Colonic mucosa (tissue), 4 donors: Measurements from ENCODE around the gene MRPS23. TPM values are rescaled to one million over a fixed set of nuclear protein-coding genes. Genes with fewer than 3 reads are reported as not detected.

ENCODE experiments used
- DNase-seq: peaks from one replicate; pipeline ENCODE4 v3.0.0-alpha.2; 2020
- H3K27ac ChIP-seq: fragments of 200-600 bp; one replicate; pipeline ENCODE4 v1.8.0; 2021
- H3K27me3 ChIP-seq: fragments of 200-600 bp; one replicate; pipeline ENCODE4 v1.8.0; 2021
- H3K36me3 ChIP-seq: fragments of 200-600 bp; one replicate; pipeline ENCODE4 v1.8.0; 2021
- H3K4me1 ChIP-seq: fragments of 200-600 bp; one replicate; pipeline ENCODE4 v1.8.0; 2021; ENCODE audit warnings: mild to moderate bottlenecking
- H3K4me3 ChIP-seq: fragments of 200-600 bp; one replicate; pipeline ENCODE4 v1.8.0; 2021
- H3K9ac ChIP-seq, 2 donors: one replicate each; pipeline ENCODE4 v1.7.0; 2013; ENCODE audit warnings: control low read depth in 2 of 2, low read depth in 2 of 2, low read length in 2 of 2
- H3K9me3 ChIP-seq: fragments of 200-600 bp; one replicate; pipeline ENCODE4 v1.8.0; 2021
- intact Hi-C: fragments of 100-400 bp; cut with DNase I; formaldehyde crosslinking; loops from one replicate; pipeline ENCODE4 v1.14.1; 2022
- total RNA-seq, 2 donors: library from RNA; stranded (reverse); fragmentation: NEBNext Ultra II Directional in 1 of 2; extraction: Animal tissue kit (Norgen Biotek cat#: 25700) in 1 of 2; gene quantifications; one replicate each; pipeline ENCODE4 v1.2.1, GENCODE V29; 2021
- TF ChIP-seq, protein P1 (sequence below): fragments of 200-600 bp; IDR thresholded peaks from one replicate; pipeline ENCODE4 v1.8.0; 2022; ENCODE audit warnings: antibody characterized with exemption, mild to moderate bottlenecking
- donor health status: healthy.
- donor health status: DM: no; HTN: no; CAD: no.
- donor health status: DM: no; HTN: no; CAD: no.

MRPS23 gene
- total RNA-seq: 10 to 100 TPM; 19.3 to 43.6 TPM

DNA sequence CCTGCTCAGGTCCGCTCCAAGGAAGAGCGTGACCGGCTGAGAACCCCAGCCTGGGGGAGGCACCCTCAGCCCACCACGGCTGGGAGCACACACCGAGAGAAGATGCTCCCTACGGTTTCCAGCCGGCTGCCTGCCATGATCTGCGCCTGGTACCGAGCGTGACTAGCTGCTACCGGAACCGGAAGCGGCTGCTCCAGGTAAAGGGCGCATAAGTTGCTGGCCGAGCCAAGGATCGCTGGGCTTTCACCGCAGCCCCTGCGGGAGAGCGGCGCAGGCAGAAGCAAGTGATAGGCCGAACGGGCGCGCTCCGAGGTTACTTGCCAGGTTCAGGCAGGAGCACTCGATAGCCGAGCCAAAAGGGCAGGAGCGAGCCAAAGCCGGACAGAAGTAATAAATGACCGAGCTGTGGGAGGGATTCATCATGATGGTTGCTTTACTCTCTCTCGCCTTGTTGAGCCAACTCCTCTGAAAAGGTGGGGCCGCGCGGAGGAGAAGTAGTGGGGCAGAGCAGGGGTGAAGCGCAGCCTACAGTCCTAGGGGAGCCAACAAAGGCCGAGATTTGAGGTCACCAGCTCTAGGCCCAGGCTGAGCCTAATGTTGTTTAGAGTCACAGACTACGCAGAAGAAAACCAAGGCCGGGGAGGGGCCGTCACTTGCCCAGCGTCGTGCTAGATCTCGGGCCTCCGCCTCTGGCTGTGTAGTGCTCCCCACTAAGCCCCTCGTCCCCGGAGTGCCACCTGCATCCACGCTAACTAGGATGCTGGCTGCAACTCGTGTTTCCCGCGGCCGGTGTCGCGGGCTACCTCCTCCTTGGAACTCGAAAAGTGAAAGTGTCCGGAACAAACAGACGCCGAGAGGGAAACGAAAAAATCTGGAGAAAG, at the start of gene MRPS23:
Gene MRPS23 (minus strand): TSS at position 171 of the 881 bp plus-strand sequence. CDS start 34 bp downstream, at position 137.
- H3K36me3 ChIP-seq: no peaks in the 10 kb centered on the region
- no peaks in the 10 kb centered on the region for H3K27me3 ChIP-seq
- H3K9me3 ChIP-seq: no peaks in the 10 kb centered on the region
- intact Hi-C loops: no loop called here
- H3K27ac ChIP-seq: peak within 1 kb of the TSS; percentile 97
- H3K4me1 ChIP-seq: peaks cover 18% of the 10 kb centered on the region
- DNase-seq: peak; percentile 98
- peak within 1 kb of the TSS; percentile 68 to 88 for H3K9ac ChIP-seq
- TF ChIP-seq, protein P1, sequence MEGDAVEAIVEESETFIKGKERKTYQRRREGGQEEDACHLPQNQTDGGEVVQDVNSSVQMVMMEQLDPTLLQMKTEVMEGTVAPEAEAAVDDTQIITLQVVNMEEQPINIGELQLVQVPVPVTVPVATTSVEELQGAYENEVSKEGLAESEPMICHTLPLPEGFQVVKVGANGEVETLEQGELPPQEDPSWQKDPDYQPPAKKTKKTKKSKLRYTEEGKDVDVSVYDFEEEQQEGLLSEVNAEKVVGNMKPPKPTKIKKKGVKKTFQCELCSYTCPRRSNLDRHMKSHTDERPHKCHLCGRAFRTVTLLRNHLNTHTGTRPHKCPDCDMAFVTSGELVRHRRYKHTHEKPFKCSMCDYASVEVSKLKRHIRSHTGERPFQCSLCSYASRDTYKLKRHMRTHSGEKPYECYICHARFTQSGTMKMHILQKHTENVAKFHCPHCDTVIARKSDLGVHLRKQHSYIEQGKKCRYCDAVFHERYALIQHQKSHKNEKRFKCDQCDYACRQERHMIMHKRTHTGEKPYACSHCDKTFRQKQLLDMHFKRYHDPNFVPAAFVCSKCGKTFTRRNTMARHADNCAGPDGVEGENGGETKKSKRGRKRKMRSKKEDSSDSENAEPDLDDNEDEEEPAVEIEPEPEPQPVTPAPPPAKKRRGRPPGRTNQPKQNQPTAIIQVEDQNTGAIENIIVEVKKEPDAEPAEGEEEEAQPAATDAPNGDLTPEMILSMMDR: no peak
- H3K4me3 ChIP-seq: peak within 1 kb of the TSS; percentile 66

DNA sequence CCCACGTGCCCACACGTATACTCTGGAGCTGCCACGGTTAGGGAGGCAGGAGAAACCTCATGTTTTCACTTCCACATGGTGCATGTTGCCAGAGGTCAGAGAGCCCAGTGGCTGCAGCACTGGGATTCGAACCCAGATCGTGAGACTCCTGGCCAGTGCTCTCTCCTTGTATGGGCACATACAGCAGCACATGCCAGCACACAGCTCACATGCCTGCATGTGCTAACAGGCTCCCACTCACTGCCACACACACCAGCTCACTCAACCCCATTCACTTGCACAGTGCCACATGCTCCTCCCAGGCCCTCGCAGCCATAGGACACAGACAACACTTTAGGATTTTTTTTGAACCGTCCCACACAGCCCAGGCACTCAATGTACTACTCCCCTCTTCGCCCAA, 49.5 kb upstream of the MRPS23 start:
- Histone ChIP-seq H3K27ac (peak overlapping the region; percentile 88), H3K9me3 (no peaks in the 10 kb centered on the region), H3K4me1 (peaks cover 43% of the 10 kb centered on the region), H3K36me3 (no peaks in the 10 kb centered on the region), H3K27me3 (no peaks in the 10 kb centered on the region), H3K9ac (peak overlapping the region; percentile 54 to 85), H3K4me3 (no peak overlapping the region)
- DNase-seq: no peak
- TF ChIP-seq, protein P1: no peak
- intact Hi-C loops: no loop called here

DNA sequence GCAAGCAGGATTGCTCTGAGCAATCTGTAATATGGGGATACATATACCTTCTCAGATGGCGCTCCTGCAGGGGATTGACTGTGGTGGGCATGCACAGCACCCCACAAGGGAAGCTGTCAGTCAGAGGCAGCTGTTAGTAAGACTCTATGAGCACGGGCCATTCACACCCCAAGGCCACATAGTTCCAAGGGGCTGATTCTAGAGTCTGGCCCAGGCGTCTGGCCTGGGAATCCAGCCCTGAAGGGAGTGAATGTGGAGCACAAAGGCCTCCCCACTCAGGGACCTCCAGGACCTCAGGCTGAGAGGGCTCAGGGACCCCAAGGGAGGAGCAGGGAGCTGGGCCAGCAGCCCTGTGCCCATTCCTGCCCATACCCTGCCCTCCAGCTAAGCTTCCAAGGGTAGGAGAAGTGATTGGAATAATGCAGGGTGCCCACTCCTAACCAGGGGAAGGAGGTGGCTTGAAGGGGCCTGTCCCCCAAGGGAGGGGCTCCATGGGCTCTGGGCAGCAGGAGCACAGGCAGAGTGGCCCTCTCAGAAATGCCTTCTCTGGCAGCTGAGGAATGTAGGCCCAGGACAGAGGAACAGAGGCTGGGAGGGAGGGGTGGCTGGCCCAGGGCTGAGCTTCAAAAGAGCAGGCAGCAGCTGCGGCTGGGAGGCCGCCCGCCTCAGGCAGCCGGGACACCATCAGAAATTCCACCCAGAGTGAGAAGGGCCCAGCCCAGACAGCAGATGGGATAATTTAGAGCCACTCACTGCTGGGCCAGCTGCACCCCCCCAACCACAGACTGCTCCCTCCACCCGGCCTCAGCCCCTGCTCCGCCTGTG, 48.9 kb upstream of the MRPS23 start:
- Histone ChIP-seq H3K4me3 (no peak overlapping the region), H3K9me3 (no peaks in the 10 kb centered on the region), H3K27me3 (no peaks in the 10 kb centered on the region), H3K4me1 (peaks cover 36% of the 10 kb centered on the region), H3K9ac (peak overlapping the region; percentile 37 to 85), H3K36me3 (no peaks in the 10 kb centered on the region), H3K27ac (peak overlapping the region; percentile 88)
- TF ChIP-seq, protein P1: no peak
- no peak for DNase-seq
- intact Hi-C loops: no loop called here

DNA sequence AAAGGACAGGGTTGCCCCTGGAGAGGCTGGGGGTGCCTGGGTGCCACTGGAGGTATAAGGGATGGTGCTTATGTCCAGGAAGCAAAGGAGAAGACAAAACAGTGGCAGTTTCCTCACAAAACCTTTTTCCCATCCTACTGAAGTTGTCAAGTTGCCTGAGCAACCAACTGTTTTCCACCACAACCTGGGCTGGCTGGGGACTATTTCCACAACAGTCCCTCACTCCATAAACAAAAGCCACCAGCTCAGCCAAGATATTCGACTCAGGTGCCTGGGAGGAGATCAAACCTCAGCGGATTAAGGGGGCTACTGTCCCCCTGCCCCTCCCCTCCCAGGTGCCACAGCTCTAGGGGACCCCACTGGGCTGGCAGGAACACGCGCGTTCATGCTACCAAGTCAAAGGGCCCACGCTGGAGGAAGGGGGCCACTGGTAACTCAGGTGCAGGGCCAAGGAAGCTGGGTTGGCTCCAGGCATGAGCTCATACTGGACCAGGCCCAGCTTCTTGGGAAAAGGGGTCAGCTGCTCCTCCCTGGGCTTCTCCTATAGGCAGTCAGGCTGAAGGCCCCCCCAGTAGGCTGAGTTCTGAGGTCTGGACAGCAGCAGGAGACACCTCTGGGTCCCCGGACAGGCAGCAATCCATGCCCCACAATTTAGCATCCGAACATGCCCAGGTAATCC, 45.7 kb upstream of the MRPS23 start:
- TF ChIP-seq, protein P1: no peak
- Histone ChIP-seq H3K9ac (no peak overlapping the region), H3K27ac (peak overlapping the region; percentile 12), H3K27me3 (no peaks in the 10 kb centered on the region), H3K4me1 (peaks cover 24% of the 10 kb centered on the region), H3K36me3 (no peaks in the 10 kb centered on the region), H3K4me3 (no peak overlapping the region), H3K9me3 (no peaks in the 10 kb centered on the region)
- intact Hi-C loops: no loop called here
- no peak for DNase-seq

DNA sequence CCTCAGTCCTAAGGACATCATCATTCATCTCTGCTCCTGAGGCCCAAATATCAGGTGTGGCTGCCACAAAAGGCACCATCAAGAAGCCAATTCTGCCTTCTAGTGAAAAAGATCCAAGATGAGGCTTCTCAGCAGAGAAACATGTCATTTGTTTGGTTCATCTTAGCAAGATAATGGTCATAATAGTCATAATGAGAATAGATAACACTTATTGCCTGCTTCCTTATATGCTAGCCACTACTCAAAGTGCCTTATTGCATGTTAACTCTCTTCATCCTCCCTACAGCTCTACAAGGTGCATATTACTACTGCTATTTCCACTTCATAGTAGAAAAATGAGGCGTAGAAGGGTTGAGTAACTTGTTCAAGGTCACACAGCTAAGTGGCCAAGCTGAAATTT, 45.0 kb upstream of the MRPS23 start:
- H3K27ac ChIP-seq: peak overlapping the region; percentile 12
- DNase-seq: no peak
- intact Hi-C loops: loop anchor here (5.0 kb wide), 2 partner anchors 62 to 92 kb away; partner anchors contain the start of genes CUEDC1 and VEZF1
- H3K36me3 ChIP-seq: no peaks in the 10 kb centered on the region
- TF ChIP-seq, protein P1: no peak
- H3K9ac ChIP-seq: no peak overlapping the region
- no peaks in the 10 kb centered on the region for H3K9me3 ChIP-seq
- H3K27me3 ChIP-seq: no peaks in the 10 kb centered on the region
- peaks cover 18% of the 10 kb centered on the region for H3K4me1 ChIP-seq
- no peak overlapping the region for H3K4me3 ChIP-seq
